GM12891 (cell line): Measurements from ENCODE around the gene FBXL17.

Experiments used
- POLR2A ChIP-seq: IDR thresholded peaks from 2 replicates; pipeline ENCODE4 v1.6.1; 2011; ENCODE audit warnings: low read depth, low read length, control low read depth
- POLR2AphosphoS5 ChIP-seq: IDR thresholded peaks from 2 replicates; pipeline ENCODE4 v1.6.1; 2011; ENCODE audit warnings: low read depth, low read length, control low read depth
- SPI1 ChIP-seq: IDR thresholded peaks from 2 replicates; pipeline ENCODE4 v1.6.1; 2011; ENCODE audit warnings: low read depth, low read length, control low read depth
- TAF1 ChIP-seq: IDR thresholded peaks from 2 replicates; pipeline ENCODE4 v1.6.1; 2011; ENCODE audit warnings: low read depth, low read length, control low read depth

GRCh38 chr5:108326982-108327381 is 54.9 kb downstream of the FBXL17 start:
- no peak for TF ChIP-seq POLR2A
- TF ChIP-seq TAF1, result no peak
- TF ChIP-seq POLR2AphosphoS5, result no peak
- no peak for TF ChIP-seq SPI1
